ENCODE measurements around the gene ADD3.
"Not testable (repeated sequence)": the region's sequence is repeated elsewhere in the genome, so short reads cannot be mapped to it uniquely, and the experiment has no call there.

ADD3 gene

DNA sequence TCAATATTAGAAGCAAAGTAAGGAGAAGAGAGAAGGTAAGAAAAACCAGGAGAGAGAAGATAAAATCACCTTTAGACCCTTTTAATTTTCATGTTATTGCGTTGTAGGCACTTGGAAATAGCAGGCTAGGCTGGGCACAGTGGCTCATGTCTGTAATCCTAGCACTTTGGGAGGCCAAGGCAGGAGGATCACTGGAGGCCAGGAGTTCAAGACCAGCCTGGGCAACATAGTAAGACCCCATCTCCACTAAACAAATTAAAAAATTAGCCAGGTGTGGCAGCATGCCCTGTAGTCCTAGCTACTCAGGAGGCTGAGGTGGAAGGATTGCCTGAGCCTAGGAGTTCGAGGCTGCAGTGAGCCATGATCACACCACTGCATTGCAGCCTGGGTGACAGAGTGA is 106.9 kb downstream of the ADD3 start:
- not testable (repeated sequence) for FAIRE-seq

DNA sequence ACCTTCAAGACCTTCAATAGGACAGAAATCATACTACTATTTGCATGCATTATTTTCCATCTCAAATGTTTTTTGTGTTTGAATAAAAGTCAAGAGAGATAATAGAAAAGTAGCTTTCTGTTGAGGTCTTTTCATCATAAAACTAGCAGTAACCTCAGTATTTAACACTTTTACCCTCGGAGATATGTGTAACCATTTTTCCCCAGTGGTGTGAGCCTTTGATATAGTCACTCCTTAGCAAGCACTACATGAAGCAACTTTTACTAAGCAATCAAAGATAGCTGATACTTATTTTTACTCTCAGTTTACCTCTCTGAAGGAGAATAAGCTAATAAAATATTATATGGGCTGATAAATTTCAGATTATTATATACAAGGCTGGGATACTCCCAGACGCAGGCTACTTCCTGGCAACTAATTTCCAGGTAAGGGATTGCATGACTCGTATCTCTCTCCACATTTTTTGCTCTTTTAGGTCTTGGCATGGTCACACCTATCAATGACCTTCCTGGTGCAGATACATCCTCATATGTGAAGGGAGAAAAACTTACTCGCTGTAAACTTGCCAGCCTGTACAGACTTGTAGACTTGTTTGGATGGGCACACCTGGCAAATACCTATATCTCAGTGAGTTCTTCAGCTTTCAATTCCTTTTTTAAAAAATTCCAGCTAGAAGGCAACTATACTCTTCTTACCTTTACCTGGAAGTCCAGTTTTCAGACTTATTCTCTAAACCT is 108.2 kb downstream of the ADD3 start:
- no peak for FAIRE-seq

DNA sequence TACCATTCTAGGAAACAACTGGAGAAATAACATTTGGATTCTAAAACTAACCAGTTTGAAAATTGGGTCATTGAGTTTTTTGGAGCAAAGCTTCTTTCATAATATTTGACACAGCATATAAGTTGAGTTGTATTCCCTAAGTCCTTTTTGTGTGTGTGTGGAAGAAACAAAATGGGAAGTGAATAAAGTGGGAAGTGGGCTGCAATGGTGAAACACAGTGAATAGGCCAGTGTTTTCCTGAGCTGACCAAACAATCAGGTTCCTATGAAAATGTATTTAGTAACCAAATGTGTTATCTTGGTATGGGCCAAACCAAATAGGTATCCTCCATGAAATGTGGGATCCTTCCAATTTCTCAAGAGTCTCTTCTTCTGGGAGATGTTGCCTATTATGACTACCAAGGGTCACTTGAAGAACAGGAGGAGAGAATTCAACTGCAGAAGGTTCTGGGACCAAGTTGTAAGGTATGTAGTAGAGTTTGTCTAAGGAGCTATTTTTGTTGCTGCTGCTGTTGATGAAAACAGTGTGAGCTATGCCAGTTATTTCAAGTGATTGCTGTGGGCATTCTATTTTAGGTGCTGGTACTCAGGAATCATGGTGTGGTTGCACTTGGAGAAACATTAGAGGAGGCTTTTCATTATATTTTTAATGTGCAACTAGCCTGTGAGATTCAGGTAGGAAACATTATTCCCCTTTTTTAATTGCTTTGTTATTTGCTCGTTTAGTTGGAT is 111.3 kb downstream of the ADD3 start:
- no peak for FAIRE-seq

DNA sequence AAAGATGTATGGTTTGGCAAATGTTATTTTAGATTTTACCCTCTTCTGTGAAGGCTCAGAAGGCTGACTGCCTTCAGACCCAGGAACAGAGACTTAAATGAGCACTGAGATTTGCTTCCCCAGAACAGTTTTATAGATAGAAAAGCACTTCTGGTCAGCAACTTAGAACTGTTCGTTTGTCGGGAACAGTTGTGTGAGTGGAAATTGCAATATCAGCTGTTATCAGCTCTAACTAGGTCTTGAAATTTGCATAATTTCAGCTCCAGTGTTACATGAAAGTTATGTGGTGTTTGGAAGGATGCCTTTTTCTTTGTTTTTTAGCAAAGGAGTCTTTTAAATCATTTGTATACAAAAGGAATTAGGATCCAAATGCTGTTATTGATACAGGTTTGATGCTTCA is 115.8 kb downstream of the ADD3 start:
- no peak for FAIRE-seq

DNA sequence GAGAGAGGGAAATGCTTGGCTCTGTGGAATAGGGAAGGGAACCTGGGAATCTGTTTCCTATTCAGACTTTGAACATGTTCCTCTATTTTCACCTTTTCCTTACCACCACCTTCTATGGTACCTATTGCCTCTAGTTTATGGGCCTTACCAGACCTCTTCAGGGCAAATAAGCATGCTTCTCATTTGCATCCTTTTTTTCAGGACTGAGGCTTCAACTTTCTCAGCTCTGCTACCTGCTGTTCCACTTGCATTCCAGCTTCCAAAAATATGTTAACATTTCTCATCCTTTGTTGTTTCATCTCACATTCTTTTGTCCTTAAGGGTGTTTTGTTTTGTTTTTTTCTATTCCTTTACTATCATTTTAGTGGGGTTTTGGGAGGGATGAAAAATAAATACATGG is 121.7 kb downstream of the ADD3 start:
- FAIRE-seq, result no peak

DNA sequence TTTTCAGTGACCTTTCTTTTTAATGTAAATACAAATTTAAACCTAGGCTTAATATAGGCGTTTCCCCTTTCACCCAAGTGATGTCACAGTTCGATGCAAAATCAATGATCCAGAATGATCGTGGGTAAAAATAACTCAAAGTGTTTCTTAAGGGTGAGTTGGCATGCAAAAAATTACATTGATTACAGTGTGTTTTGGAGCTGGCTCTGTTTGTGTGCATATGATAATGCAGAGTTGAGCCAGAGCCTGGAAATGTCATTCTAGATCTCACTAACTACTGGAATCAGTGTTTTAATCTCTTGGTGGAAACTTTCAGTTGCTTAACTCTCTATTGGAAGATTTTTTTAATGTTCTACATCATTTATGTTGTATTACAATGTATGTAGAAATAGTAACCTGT is 127.1 kb downstream of the ADD3 start:
- FAIRE-seq, result no peak

DNA sequence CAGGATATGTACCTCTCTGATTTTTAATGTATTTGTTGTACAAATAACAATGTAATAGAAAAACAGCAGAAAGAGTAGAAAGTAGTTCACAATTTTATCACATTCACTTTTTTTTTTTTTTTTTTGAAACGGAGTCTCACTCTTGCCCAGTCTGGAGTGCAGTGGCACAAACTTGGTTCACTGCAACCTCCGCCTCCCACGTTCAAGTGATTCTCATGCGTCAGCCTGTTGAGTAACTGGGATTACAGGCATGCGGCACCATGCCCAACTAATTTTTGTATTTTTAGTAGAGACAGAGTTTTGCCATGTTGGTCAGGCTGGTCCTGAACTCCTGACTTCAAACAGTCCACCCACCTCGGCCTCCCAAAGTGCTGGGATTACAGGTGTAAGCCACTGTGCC is 128.1 kb downstream of the ADD3 start:
- FAIRE-seq, result not testable (repeated sequence)

DNA sequence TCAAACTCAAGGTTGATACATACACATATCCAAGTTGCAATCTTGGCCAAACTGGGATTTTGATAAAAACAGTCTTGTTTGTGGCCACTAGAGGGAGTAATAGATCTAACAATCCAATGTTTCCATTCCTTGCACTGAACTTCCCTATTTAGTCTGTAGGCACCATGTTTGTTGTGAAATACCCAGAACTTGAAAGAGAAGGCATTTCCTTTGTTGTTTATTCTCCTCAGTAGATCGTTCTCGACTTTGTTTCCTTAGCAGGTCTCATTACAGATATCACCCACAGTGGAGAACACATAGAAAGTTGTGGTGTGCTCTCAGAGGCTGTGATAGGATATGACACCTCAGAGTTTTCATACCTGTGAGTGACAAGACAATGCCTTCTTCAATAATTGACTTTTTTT is 129.4 kb downstream of the ADD3 start:
- FAIRE-seq, result peak; percentile 98

DNA sequence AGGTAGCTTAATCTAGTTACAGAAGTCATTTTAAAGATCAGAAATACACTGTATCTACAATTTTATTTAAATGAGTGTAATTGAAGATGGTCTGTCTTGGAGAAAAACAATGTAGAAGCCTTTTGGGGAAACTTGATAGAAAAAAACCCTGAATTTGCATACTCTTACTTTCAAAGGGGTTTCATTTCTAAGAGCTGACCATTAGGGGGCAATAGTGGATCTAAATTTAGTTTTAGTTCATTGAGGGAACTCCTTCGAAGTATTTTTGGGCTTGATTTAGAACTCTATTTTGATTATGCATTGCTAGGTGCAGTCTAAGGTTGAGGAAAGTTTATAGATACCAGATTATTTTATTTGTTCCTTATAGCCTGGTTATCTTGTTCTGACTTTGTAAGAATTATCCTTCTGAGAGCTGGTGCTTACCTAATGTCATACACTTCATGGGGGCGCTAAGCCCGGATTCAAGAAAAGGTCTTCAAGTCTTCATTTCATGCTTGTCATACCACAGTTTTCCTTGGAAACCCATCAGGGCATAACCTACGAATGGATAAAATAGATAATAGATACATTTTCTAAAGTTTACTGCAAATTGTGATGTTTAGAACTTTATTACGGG is 130.5 kb downstream of the ADD3 start:
- peak; percentile 97 for FAIRE-seq

DNA sequence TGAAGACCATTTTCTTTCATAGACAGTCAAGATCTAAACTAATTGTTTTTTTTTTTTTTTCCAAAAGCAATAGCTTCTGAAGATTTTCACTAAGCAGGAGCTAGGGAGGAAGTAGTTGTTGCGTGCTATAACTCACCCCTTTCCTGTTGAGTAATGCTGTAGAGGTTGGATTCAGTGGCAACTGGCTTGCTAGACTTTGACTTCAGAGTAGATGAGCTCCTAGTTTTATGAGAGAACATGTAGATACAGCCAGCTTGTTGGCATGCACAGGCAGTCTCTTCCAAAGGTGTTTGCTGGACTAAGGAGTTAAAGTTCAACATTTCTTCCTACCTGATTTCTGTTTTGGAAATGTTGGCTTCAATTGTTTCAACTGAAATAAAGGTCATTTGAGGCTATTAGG is 133.4 kb downstream of the ADD3 start:
- no peak for FAIRE-seq

DNA sequence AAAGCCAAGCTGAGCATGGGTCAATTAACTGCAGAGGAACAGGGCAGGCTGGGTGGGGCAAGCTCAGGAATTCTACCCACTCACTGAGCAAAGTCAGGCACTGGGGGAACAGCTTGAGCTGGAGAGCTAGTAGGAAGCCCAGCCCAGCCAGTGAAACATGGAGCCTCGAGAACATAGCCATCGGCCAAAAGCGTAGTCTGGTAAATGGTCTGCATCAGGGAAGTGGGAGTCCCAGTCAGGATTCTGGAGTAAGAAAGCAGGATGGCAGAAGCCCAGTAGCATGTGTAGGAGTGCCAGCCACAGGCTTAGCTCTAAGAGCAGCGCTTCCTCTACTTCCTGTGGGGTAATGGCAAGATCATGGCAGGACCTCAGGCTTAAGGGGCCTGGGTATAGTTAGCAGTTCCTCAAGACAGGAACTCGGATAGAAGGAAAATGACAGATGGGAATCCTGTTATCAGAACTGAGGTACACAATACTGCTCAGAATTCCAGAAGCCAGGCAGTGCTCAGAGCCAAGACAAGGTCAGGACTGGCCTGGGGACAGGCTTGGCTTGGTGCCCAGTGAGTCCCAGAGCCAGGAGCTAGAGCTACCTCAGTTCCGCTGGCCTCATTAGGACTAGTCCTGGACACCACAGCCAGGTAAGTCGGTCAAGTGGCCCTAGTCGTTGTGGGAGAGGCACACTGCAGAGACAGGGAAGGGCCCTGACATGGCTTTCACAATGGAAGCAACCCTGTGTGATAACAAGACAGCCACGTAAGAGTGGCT is 134.3 kb downstream of the ADD3 start:
- FAIRE-seq, result no peak

DNA sequence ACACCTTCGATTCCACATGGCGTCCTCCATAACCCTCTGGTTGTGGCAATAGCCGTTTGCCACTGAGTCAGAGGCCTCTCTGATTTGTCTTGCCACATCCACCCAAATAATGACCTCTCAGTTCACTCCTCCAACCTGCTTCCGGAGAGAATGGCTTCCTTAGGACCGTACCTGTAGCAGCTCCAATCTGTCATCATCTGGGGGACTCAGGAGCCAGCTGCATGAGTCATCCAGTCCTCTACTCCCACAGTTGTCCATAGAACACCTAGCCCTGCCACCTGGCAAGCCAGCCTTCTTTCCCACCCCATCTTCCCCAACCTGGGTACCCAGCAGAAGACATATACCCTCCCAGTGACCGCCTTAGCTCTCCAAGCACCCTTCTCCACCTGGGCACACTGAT is 135.2 kb downstream of the ADD3 start:
- no peak for FAIRE-seq

DNA sequence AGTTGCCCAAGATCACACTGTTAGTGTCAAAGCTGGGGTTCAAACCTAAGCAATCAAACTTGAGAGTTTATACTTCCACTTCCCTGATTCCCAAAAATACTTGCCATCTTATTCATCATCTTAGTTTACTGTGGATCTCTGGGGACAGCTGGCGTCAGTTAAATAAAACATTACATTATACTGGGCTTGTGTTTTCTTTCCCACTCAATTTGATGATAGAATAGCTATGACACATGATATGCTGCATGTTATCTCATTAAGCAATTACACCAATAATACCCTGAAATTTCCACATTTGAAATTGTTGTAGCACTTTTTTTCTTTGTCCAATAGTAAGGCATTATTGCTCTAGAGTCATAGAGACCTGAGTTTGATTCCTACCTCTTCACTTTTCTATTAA is 136.7 kb downstream of the ADD3 start:
- FAIRE-seq, result no peak

DNA sequence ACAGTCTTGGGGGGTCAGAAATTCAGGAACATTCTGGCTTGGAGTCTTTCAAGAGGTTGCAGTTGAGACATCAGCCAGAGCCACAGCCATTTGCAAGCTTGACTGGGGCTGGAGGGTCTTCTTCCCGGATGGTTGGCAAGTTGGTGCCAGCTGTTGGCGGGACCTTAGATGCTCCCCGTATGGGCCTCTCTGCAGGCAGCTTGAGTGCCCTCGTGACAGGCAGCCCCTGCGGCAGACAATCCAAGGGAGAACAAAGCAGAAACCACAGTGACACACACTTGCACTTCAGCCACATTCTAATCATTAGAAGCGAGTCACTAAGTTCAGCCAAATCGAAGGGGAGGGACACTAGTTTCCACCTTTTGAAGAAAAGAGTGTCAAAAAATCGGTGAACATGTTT is 140.2 kb downstream of the ADD3 start:
- no peak for FAIRE-seq

DNA sequence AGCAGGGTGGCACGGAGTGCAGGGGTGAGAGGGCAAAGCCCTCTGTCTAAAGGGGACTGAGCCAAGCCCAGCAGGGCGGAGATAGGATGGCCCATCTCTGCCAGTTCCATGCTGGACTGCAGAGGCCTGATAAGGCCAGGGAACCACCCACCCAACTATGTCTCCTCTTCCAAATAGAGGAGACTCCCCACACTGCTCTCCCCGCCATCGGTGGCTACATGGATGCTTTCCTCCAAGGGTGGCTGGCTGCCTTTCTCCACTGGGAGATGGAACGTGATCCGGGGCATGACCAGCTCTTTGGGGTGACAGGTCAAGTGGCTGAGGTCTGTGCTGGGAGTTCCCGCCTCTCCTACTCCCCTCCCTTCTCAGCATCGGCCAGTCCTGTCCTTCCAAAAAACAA is 141.5 kb downstream of the ADD3 start:
- FAIRE-seq, result no peak

DNA sequence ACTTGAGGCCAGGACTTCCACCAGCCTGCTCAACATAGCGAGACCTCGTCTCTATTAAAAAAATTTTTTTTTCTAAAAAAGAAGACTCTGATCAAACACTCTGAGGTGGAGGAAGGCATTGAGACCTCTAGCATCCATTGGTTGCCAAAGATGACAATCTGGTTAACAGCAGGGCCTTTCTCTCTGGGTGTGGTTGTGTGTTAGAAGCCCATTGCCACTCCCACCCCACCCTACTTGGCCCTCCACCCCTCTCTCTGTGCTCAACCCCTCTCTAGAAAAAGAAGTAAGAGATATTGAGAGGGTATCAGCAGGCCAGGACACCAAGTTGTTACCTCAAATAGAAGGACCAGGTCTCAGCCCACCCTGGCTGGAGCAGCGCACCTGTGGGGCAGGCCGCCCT is 142.3 kb downstream of the ADD3 start:
- FAIRE-seq, result no peak

DNA sequence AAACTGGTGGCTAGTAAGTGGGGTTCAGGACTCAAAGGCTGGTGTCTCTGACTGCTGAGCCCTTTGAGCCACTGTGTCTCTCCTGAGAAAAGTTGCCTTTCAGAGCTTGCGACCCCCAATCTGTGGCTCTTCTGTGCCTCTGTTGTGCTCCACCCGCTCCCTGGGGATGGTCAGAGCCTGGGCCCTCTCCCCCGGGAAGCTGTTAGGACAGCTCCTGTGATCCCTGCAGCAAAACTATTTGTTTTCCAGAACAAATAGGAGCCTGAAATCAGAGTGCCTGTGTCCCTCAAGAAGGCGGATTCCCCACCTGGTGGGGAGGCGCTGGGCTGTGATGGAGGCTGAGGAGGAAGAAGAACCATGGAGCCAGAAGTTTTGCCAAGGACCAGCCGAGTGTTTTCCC is 143.2 kb downstream of the ADD3 start:
- FAIRE-seq, result no peak

DNA sequence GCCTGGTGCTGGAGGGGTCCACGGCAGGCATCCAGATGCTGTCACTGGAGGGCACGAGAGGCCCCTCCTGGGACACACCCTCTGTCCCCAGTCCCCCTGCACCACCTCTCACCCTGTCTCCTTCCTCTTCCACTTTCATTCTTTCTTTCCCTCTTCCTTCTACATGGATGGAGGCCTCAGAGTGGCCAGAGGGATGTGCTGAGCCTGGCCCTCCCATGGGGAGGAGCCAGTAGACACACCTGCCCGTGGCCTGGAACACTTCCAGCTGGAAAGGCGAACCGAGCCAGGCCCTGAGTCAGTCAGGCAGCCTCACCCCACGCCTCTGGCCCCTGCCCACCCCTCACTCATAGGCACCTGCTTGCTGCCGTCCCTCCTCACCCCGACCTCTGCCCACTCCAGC is 143.7 kb downstream of the ADD3 start:
- FAIRE-seq, result no peak

DNA sequence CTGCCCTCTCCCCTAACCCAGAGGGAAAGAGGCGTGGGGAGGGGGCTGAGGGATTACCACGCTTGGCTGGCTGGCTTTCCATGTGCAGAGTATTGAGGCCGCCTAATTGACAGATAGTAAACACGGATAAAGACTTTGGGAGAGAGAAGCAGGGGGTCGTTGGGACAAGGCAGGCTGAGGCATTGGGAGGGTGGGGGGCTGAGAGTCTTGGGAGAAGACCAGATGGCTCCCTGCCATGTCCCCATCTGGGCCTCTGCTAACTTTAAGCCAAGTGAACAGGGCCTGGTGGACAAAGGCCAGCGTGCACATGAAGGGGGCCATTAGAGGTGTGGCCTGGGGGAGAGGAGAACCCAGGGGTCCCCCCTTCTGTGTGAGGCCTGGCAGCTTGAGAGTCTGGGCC is 144.2 kb downstream of the ADD3 start:
- no peak for FAIRE-seq

DNA sequence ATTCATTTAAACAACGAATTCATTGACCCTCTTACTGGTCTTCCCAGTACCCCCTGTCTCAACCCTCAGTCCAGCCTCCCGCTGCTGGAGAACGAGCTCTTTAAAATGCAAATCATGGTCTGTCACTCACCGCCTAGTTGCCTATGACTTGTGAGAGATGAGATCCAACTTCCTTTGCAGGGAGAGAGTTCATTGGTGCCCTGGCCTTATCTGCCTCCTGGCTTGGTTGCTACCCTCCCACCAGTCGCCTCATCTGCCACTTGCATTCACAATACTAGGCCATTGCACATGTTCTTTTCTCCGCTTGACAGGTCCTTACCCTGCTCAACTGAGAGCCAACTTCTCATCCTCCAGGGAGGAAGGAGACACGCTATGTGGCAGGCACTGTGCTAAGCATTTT is 145.6 kb downstream of the ADD3 start:
- FAIRE-seq, result no peak

DNA sequence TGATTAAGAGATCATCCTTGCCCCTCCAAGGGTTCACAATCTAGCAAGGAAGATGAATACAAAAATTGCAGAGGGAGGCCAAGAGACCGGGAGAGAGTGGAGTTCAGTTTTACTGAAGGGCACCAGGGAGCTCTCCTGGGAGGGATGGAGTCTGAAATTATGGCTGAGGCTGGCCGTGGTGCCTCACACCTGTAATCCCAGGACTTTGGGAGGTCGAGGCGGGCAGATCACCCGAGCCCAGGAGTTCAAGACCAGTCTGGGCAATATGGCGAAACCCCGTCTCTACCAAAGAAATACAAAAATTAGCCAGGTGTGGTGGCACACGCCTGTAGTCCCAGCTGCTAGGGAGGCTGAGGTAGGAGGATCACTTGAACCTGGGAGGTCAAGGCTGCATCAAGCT is 148.3 kb downstream of the ADD3 start:
- no peak for FAIRE-seq

DNA sequence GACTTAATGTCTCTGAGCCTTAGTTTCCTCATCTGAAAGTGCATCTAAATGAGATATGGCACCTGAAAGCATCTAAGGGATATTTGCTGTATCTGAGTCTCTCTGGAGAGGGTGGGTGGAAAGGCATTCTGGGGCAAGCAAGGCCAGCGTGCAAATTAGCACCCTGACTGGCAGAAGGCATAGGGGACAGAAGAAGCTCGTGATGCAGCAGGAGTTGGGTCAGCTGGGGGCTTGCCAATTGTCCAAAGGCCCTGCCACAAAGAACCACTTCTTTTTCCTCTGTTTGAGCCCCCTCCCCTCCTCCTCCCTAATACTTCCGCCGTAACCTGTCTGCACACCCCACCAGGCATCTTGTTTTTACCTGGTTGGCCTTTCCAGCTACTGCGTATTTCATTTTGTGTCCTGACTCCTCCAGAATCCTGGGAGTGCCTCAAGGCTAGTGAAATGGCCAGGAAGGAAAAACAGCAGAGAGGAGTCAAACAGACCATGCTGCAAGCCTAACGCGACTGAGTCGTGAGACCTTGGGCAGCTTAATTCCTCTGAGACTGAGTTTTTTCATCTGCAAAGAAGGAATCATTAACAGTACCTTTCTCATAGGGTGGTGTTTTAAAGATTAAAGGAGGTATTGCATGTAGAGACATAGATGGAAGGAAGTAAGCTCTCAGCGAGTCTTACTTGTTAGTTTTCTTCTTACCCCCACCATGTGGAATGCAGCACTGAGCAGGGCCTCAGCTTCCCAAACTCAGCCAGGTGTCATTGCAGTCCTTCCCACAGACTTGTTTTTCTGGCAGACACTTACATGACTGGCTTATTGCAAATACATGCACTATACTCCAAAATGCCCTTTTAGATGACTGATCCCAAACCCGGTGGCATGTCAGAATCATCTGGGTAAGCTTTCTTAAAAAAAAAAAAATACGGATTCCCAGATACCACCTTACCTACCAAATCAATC is 150.5 kb downstream of the ADD3 start:
- FAIRE-seq, result no peak

All from A204.1 (cell line).